ENCODE measurements around the gene KCTD2.

DNA sequence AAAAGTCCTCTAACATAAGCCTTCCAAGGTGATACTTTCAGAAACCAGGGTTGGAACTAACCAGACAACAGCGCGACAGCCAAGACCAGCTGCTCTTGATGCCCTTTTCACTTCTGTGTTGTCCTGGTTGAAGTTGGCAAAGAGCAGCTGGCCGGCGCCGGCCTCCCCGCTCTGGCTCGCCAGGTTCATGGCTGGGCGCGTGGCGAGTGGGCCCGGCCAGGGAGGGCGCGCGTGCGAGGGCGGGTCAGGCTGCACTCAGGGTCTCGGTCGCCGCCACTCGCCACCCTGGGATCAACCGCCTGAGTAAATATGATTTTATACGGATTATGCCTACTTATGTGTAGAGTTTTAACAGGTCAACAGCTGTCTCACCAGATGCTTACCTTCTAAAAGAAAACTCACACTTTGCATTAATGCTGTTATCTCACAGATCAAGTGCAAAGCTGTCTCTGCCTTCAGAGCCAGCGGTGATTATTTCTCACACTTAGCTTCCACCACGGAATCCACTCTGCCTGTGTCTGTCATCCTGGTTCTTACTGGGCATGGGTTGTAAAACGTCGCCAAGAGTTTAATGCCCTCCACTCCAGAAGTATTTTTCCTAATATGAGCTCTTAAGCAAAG lies 13.5 kb downstream of the KCTD2 start:
- no peak for TF ChIP-seq NR2F6 (CRISPR knock-in tag; IDR thresholded peaks at IDR 0.05)
- no peak for TF ChIP-seq CCAR2 (IDR thresholded peaks at IDR 0.05; ENCODE audit: low read depth, low read length)
- TF ChIP-seq ZSCAN29 (IDR thresholded peaks at IDR 0.05), result no peak
- no peak for TF ChIP-seq SRF (CRISPR knock-in tag; IDR thresholded peaks at IDR 0.05)
- TF ChIP-seq, protein P1, sequence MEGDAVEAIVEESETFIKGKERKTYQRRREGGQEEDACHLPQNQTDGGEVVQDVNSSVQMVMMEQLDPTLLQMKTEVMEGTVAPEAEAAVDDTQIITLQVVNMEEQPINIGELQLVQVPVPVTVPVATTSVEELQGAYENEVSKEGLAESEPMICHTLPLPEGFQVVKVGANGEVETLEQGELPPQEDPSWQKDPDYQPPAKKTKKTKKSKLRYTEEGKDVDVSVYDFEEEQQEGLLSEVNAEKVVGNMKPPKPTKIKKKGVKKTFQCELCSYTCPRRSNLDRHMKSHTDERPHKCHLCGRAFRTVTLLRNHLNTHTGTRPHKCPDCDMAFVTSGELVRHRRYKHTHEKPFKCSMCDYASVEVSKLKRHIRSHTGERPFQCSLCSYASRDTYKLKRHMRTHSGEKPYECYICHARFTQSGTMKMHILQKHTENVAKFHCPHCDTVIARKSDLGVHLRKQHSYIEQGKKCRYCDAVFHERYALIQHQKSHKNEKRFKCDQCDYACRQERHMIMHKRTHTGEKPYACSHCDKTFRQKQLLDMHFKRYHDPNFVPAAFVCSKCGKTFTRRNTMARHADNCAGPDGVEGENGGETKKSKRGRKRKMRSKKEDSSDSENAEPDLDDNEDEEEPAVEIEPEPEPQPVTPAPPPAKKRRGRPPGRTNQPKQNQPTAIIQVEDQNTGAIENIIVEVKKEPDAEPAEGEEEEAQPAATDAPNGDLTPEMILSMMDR (IDR thresholded peaks at IDR 0.05 in 2 of 3, conservative IDR thresholded peaks at IDR 0.05 in 1 of 3; ENCODE audit: insufficient read depth in 2 of 3, low read depth in 1 of 3, low read length in 3 of 3), result no peak
- no peak for TF ChIP-seq REST (IDR thresholded peaks at IDR 0.05; ENCODE audit: borderline replicate concordance)
- no peak for TF ChIP-seq REST (CRISPR knock-in tag; IDR thresholded peaks at IDR 0.05; ENCODE audit: low read depth)
